Stimulated activated CD4-positive, alpha-beta T cell treated with anti-CD3 and anti-CD28 coated beads, Interleukin-2, amount 100 ng/mL, for 24 hours (primary cell): Measurements from ENCODE around the gene PAPPA.

ENCODE experiments used
- DNase-seq, 2 donors: peaks; one replicate each; pipeline ENCODE4 v3.0.0-alpha.2; 2020

The PAPPA gene

GRCh38 chr9:116320290-116320689, 166.7 kb downstream of the PAPPA start:
- DNase-seq: no peak

- DNase-seq: no peak
Observed at GRCh38 chr9:116322521-116322920, 168.9 kb downstream of the PAPPA start.

DNA sequence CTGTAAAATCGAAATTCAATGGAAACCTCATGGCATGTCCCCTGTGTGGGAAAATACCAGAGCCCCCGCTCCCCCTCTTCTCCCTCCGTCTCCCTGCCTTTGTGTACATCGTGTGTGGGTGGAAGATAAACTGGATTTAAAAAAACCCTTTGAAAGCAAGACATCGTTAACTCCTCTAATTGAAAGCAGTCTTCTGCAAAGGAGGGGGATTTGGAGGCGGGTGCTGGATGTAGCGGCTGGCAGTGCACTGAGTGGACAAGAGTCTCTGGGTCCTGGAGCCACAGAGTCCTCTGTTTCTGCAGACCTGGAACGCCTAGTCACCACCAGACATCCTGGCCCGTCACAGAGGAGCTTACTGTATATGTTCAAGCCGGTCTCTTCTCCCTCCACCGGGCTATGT, 169.4 kb downstream of the PAPPA start:
- DNase-seq: no peak

DNA sequence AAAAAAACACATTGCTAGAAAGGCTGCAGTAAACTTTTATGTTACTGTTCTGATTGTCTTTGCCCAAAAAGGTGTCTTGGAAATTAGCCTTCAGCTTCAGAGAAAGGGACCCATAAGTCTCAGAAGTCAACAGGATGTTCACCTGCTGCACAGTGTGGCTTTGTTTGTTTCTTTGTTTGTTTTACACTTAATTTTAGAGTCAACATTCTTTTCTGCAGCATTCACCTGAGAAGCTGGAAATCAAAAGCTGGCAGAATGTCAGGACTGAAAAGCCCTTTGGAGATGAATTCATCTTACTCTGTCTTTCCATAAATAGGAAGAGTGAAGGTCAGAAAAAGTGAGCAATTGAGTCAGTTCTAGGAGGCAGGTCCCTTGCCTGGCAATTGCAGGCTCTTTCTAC, 170.0 kb downstream of the PAPPA start:
- no peak for DNase-seq

DNA sequence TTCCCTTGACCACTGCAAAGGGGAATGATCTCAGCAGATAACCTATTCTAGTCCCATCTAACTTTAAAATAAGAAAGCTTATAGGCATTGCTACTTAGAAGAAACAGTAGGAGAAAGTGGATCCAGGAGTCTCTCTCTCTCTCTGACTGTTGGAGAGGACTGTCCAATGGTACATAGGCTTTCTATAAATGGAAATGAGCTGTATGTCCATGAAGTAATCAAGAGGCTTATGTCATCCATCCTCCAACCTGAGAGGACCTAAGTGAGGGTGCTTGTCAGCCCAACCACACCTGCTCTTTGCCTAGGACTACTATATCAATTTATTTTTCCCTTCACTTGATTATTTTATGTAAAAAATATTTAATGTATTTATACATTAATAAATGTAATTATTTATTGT, 172.3 kb downstream of the PAPPA start:
- DNase-seq: no peak

DNA sequence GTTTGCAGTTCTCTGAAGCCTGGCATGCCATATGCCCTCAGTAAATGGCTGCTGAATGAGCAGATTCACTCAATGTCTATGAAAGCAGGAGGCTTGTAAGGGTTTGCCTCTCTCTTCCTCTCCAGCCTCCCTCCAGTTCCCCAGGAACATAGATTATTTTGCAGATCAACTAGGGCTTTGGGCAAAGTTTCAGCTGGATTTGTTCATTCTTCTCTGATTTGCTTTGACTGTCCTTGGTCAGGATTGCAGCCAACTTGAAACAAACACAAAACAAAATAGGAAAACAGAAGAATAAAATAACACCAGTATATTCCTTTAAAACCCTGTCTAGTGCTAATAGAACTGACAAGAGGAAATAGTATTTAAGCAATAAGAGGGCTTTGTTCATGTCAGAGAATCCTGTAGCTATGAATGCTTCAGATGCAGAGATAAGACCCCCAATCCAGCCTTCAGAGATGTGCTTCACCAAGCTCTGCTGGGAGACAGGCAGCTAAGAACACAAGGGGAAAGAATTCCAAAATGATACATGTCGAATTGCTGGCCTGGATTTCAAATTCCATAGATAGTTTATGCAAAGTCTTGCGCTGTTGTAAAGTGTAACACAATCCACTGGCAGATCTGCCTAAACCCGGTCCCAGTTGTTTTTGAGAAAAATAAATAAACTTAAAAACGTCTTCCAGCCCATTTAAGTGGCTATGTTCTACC, 174.3 kb downstream of the PAPPA start:
- no peak for DNase-seq

GRCh38 chr9:116329470-116329869, 175.9 kb downstream of the PAPPA start:
- no peak for DNase-seq

DNA sequence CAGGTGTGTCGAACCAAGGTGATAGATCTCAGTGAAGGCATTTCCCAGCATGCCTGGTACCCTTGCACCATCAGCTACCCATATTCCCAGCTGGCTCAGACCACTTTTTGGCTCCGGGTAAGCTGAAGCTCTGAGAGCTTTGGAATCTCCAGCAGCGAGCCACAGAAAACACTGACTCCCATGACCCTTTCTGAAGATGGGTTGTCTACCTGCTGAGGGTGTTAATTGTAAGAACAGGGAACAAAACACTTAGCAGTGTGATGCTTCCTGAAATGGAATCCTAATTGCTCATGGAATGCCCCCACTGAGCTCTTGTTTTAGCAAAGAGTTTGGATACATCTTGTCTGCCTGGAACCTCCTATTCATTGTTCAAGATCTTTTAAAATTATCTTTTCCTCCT, 177.7 kb downstream of the PAPPA start:
- DNase-seq: no peak

DNA sequence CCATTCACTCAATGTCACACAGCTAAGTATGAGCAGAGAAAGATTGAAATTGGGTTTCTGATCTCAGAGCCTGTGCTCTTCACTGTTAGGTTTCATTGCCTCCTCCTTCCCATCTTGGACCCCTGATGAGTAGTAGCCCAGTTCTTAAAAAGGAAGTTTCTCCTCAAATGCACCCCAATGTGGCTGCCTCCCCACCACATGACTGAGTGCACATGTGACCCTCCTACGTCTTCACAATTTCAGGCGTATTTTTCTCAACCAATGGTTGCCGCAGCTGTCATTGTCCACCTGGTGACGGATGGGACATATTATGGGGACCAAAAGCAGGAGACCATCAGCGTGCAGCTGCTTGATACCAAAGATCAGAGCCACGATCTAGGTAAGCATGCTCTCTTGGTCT, 178.5 kb downstream of the PAPPA start:
- no peak for DNase-seq

GRCh38 chr9:116333254-116333653, 179.7 kb downstream of the PAPPA start:
- DNase-seq: no peak

- DNase-seq: no peak
Observed at GRCh38 chr9:116334546-116335150, 181.1 kb downstream of the PAPPA start.

- no peak for DNase-seq
Observed at GRCh38 chr9:116335392-116335791, 181.8 kb downstream of the PAPPA start.

DNA sequence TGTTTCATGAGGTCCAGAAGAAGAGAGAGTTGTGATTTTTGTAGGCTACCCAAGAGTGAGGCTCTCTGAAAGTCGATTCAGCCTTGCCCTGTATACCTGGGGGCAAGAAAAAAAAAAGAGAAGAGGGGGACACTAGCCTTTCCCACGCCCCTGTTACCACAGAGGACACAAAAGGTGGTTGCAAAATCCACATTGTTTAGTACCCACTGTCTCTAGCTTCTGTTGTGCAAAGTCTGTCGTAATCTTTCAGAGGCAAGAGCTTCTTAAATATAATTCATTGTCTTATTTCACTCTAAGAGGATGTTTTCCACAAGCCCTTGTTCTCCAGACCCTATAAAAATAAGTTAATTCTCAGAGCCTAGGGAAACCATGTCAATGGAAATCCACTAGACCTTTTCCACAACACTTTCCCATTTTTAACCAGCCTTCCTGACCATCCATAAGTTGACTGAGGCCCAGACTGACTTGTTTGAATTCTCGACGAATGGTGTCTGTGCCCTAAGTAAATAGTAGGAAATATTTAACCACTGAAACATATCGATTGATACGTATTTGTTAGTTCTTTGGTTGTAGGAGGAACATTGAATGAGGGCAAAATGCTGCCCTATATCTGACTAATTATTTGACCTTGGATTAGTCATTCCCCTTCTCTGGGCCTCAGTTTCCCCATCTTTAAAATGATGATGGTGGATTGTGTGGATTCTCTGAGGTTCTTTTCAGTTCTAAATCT, 182.7 kb downstream of the PAPPA start:
- no peak for DNase-seq

GRCh38 chr9:116337015-116337414, 183.4 kb downstream of the PAPPA start:
- no peak for DNase-seq

DNA sequence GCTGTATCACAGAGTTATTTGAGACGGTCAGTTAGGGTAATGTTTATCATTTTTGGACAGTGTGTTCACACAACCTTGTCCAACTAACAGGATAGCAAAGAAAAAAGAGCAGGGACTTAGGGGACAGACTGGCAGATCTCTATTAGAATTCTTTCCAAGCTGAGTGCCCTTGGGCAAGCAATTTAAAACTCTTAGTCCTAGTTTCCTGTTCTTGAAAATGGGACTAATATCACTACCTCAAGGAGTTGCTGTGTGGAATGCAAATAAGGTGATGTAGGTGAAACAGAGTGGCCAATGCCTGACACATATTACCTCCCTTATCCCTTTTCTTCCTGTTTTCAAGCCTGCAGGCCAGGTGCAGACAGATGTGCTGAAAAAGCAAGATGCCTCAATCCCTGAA, 186.7 kb downstream of the PAPPA start:
- no peak for DNase-seq

- DNase-seq: no peak
Observed at GRCh38 chr9:116342061-116342460, 188.5 kb downstream of the PAPPA start.

DNA sequence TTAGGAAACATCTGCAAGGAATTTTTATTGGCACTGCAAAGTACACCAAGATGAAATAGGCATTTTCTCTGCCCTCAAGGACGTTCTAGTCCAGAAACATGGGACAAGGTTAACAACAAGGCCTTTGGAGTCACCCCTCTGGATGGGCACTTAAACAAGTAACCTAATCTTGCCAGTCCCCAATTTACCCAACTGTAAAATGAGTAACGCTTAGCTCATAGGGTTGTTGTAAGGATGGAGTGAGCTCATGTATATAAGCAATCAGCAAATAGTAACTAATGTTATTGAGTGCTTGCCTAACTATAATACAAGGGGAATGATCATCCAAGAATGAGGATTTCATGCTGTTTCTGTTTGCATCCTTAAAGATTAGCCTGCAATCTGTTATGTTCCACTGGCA, 189.3 kb downstream of the PAPPA start:
- DNase-seq: no peak

GRCh38 chr9:116344416-116344815, 190.8 kb downstream of the PAPPA start:
- no peak for DNase-seq

- no peak for DNase-seq
Observed at GRCh38 chr9:116345393-116345792, 191.8 kb downstream of the PAPPA start.

GRCh38 chr9:116345817-116346216, 192.2 kb downstream of the PAPPA start:
- DNase-seq: no peak

DNA sequence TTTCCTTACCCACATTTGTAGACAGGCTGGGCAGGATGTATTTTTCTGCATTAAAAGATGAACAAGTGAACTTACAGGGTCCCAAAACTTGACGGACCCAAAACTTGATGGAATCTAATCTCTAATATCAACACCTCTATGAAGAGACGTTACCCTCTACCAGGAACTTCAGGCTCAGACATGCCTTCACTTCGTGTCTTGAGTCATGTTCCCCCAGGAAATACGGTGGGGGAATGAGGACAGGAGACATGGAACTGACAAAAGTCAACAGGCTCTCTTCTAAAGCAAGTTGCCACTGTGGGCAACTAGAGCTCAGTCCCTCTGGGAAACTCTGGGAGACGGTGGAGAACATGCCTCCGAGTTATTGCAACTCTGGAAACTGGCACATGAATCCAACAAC, 196.1 kb downstream of the PAPPA start:
- DNase-seq: no peak

GRCh38 chr9:116350213-116350612, 196.6 kb downstream of the PAPPA start:
- DNase-seq: no peak

DNA sequence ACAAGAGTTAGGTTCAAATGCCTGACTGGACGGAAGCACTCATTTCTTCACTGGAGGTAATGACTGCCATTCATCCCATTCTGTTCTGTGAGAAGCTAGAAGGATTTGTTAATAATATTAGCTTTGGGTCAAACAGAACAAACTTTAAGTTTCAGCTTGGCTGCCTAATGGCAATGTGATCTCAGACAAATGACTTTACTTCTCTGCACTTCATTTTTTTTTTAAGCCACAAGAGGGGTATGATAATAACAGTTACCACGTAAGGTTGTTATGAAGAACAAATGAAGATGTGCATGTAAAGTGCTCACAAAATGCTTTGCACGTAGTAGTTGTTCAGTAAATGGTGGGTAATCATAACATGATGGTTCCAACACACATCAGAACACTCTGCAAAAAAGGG, 199.4 kb downstream of the PAPPA start:
- no peak for DNase-seq

GRCh38 chr9:116355153-116355921, 201.7 kb downstream of the PAPPA start:
- DNase-seq: no peak
